HG03159 (cell line): ENCODE data around the gene FGFRL1.
A peak's percentile ranks its signal among the peaks of the same experiment; 100 is the strongest.

ENCODE experiments used
- ATAC-seq: cut with Tn5 transposase; IDR thresholded peaks from one replicate; pipeline ENCODE4 v1.9.1; 2021; ENCODE audit warnings: mild to moderate bottlenecking, moderate library complexity; ENCODE audit not compliant: unreplicated experiment

The FGFRL1 gene, protein sequence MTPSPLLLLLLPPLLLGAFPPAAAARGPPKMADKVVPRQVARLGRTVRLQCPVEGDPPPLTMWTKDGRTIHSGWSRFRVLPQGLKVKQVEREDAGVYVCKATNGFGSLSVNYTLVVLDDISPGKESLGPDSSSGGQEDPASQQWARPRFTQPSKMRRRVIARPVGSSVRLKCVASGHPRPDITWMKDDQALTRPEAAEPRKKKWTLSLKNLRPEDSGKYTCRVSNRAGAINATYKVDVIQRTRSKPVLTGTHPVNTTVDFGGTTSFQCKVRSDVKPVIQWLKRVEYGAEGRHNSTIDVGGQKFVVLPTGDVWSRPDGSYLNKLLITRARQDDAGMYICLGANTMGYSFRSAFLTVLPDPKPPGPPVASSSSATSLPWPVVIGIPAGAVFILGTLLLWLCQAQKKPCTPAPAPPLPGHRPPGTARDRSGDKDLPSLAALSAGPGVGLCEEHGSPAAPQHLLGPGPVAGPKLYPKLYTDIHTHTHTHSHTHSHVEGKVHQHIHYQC

GRCh38 chr4:1011022-1011665 is at the start of gene FGFRL1:
Gene FGFRL1 (plus strand): TSS chr4:1011626. CDS start chr4:1012486, 860 bp downstream.
- ATAC-seq: peak; percentile 36

GRCh38 chr4:962231-963208 is 48.9 kb upstream of the FGFRL1 start:
- ATAC-seq: no peak

DNA sequence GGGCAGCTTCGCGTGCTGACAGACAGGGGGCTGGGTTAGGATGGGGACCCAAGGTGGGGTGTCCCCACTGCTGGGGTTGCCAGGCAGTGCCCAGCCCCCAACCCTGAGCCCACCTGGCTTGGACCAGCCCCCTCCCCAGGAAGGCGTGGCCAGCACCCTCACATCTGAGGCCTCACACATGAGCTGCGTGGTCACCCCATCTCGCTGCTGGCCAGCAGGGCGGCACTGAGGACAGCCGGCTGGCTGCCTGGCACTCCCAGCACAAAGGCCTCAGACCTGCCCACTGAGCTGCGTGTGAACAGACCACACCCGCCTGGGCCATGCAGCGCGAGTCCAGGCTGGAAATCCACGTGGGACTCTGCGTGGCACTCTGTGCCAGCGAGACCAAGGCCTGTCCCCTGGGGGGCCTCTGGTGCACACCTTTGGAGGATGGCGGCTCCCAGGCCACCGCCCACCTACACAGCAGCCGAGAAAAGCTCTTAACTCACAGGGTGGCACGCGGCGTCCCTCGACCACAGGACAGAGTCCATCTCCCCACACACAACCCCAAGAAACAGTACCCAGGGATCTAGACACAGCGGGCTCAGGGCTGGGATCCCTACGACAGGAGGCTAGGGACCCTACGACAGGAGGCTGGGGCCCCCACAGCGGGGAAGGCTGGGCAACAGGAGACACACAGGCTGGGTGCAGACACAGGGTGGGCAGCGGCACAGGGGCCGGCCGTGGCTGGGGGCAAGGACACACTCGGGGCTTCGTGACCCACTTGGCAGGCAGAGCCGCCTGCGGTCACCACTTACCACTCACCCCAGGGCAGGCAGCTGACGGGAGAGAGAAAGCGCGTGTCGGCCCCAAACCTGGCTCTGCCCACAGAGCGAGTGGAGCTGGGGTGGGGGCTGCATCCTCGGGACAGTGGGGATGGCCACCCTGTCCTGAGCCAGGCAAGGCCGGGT is 47.9 kb upstream of the FGFRL1 start:
- no peak for ATAC-seq

GRCh38 chr4:964346-965025 is 46.9 kb upstream of the FGFRL1 start:
- ATAC-seq: no peak

GRCh38 chr4:965048-965765 is 46.2 kb upstream of the FGFRL1 start:
- ATAC-seq: no peak

- ATAC-seq: no peak
Observed at GRCh38 chr4:965766-966134, 45.7 kb upstream of the FGFRL1 start.

- ATAC-seq: no peak
Observed at GRCh38 chr4:966266-967112, 44.9 kb upstream of the FGFRL1 start.

GRCh38 chr4:967113-968104 is 44.0 kb upstream of the FGFRL1 start:
- no peak for ATAC-seq

- no peak for ATAC-seq
Observed at GRCh38 chr4:968221-968620, 43.2 kb upstream of the FGFRL1 start.

- ATAC-seq: no peak
Observed at GRCh38 chr4:968621-969394, 42.6 kb upstream of the FGFRL1 start.

DNA sequence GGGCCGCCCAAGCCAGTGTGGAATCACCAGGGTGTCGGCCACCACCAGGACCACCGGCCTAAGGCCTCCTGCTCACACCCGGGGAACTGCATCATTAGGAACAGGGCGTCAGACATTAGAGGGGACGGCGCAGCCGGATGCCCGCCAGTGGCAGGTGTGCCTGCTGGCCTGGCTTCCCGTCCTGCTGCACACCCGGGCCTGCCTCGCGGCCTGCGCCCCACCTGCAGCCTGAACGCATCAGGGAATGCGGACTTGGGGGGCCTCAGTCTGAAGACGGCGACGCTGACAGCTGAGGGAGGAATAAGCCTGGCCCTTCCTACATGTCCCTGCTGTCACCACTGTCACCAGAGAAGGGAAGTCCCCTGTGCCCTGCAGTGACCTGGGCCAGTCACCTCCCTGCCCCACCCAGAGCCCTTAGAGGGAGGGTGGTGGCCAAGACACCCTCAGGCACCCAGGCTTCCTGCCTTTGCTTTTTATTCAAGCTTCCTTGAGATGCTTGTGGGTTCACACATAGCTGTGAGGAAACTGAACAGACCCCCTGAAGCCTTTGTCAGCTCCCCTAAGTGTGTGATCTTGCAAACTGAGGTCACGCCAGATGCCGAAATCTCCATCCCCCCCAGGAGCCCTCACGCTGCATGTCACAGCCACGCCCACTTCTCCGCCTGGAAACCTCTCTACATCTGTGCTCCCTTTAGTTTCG is 41.2 kb upstream of the FGFRL1 start:
- no peak for ATAC-seq

- ATAC-seq: no peak
Observed at GRCh38 chr4:970854-971520, 40.4 kb upstream of the FGFRL1 start.

DNA sequence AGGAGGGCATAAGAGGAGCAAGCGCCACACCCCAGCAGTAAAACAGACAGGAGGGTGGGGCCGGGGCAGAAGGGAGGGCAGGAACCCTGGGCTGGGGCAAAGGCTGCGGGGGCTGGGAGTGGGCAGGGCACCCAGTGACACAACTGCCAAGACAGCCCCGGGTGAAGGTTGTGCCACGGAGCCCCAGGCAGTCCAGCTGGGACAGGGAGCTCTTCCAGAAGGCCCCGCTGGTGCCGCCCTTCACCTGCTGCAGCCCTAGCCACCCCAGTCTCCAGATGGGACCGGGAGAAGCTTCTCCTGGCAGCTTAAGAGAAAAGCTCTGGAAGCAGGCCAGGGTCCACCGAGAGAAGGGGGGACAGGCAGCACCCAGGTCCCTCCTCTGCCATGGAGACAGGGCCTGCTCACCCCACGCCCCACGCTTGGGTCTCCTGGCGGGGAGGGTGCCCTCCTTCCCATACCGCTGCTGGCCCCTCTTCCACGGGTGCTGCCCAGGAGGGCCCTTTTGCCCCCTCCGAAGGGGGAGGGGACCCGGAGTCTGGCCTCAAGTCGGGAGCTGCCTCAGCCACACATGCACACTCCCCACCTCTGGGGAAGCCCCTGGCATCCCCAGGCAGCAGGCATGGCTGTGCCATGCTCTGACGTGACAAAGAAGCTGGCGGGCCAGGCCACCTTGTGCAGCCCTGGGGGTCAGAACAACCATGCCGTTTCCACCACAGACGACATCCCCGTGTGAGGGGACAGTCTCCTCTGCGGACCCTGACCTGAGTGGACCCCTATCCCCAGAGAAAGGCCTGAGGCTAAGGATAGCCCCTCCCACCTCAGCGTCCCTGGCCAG is 39.5 kb upstream of the FGFRL1 start:
- no peak for ATAC-seq
